KMS-11 (cell line): ENCODE data around the gene RNF214.

Source experiments
- H2AFZ ChIP-seq: fragments of 200-600 bp; sonication (generic); 2 replicates; pipeline ENCODE4 v1.6.1; 2016; ENCODE audit warnings: antibody characterized with exemption, mixed run types, low read depth
- H3K27ac ChIP-seq: fragments of 200-600 bp; sonication (generic); 2 replicates; pipeline ENCODE4 v1.6.1; 2016; ENCODE audit warnings: mild to moderate bottlenecking, mixed run types
- H3K27me3 ChIP-seq: fragments of 200-600 bp; sonication (generic); 2 replicates; pipeline ENCODE4 v1.6.1; 2017; ENCODE audit warnings: mild to moderate bottlenecking, low read depth, mixed run types, moderate library complexity; ENCODE audit not compliant: insufficient read depth
- H3K36me3 ChIP-seq: fragments of 200-600 bp; sonication (generic); 2 replicates; pipeline ENCODE4 v1.6.1; 2017; ENCODE audit warnings: mild to moderate bottlenecking, mixed run types; ENCODE audit not compliant: insufficient read depth
- H3K4me1 ChIP-seq: fragments of 200-600 bp; sonication (generic); 2 replicates; pipeline ENCODE4 v1.6.1; 2016; ENCODE audit warnings: mild to moderate bottlenecking, low read depth, mixed run types; ENCODE audit not compliant: poor library complexity, severe bottlenecking
- H3K4me2 ChIP-seq: fragments of 200-600 bp; sonication (generic); 2 replicates; pipeline ENCODE4 v1.7.0; 2016; ENCODE audit warnings: mild to moderate bottlenecking, mixed run types
- H3K4me3 ChIP-seq: fragments of 200-600 bp; sonication (generic); IDR thresholded peaks from 2 replicates; pipeline ENCODE4 v1.6.1; 2017; ENCODE audit warnings: low read depth, low read length, mixed read lengths; ENCODE audit not compliant: insufficient read depth
- H3K79me2 ChIP-seq: fragments of 200-600 bp; sonication (generic); 2 replicates; pipeline ENCODE4 v1.6.1; 2016; ENCODE audit warnings: low read depth, mixed run types; ENCODE audit not compliant: insufficient read depth
- H3K9ac ChIP-seq: fragments of 200-600 bp; sonication (generic); 2 replicates; pipeline ENCODE4 v1.6.1; 2016; ENCODE audit warnings: mild to moderate bottlenecking, mixed run types
- H4K20me1 ChIP-seq: fragments of 200-600 bp; sonication (generic); 2 replicates; pipeline ENCODE4 v1.6.1; 2016; ENCODE audit warnings: mild to moderate bottlenecking, mixed run types; ENCODE audit not compliant: insufficient read depth
- TF ChIP-seq, protein P1 (sequence below): fragments of 200-600 bp; sonication (generic); conservative IDR thresholded peaks from 2 replicates; pipeline ENCODE4 v1.6.1; 2017; ENCODE audit warnings: low read depth, mild to moderate bottlenecking, antibody characterized with exemption, low read length, moderate library complexity, mixed read lengths

The RNF214 gene

DNA sequence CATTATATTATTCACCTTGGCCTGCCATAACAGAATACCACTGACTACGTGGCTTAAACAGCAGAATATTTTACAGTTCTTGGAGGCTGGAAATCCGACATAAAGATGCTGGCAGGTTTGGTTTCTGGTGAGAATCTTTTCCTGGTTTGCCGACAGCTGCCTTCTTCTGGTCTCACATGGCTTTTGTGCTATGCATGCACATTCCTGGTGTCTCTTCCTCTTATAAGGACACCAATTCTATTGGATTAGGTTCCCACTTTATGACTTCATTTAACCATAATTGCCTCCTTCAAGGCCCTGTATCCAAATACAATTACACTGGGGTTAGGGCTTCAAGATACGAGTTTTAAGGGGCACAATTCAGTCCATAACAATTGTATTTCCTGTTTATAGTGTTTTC, 17.1 kb downstream of the RNF214 start:
- Histone ChIP-seq H3K79me2 (no peaks in the 10 kb centered on the region), H3K9ac (no peak overlapping the region)

DNA sequence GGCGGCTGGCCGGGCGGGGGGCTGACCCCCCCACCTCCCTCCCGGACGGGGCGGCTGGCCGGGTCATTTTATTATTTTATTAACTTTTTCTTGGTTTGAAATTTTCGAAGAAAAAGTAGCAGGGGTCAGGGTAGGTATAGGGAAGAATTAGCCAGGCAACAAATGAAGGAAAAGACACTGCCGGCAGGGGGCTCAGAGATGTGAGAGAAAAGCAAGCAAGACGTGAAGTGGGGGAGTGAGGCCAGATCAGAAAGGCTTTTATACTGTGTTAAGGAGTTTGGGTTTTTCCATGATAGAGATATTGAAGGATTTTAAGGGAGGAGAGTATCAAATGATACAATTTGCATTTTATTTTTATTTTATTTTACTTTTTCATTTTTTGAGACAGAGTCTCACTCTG, 19.0 kb downstream of the RNF214 start:
- no peaks in the 10 kb centered on the region for H3K79me2 ChIP-seq
- H3K4me2 ChIP-seq, result no peak overlapping the region
- TF ChIP-seq, protein P1, sequence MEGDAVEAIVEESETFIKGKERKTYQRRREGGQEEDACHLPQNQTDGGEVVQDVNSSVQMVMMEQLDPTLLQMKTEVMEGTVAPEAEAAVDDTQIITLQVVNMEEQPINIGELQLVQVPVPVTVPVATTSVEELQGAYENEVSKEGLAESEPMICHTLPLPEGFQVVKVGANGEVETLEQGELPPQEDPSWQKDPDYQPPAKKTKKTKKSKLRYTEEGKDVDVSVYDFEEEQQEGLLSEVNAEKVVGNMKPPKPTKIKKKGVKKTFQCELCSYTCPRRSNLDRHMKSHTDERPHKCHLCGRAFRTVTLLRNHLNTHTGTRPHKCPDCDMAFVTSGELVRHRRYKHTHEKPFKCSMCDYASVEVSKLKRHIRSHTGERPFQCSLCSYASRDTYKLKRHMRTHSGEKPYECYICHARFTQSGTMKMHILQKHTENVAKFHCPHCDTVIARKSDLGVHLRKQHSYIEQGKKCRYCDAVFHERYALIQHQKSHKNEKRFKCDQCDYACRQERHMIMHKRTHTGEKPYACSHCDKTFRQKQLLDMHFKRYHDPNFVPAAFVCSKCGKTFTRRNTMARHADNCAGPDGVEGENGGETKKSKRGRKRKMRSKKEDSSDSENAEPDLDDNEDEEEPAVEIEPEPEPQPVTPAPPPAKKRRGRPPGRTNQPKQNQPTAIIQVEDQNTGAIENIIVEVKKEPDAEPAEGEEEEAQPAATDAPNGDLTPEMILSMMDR, result no peak
- H3K27me3 ChIP-seq, result no peaks in the 10 kb centered on the region
- no peaks in the 10 kb centered on the region for H3K36me3 ChIP-seq
- no peak overlapping the region for H3K4me3 ChIP-seq
- no peak overlapping the region for H3K9ac ChIP-seq
- no peaks in the 10 kb centered on the region for H3K4me1 ChIP-seq
- H2AFZ ChIP-seq, result no peak overlapping the region
- H3K27ac ChIP-seq, result no peak overlapping the region
- no peaks in the 10 kb centered on the region for H4K20me1 ChIP-seq

More for the DNA sequence above, 17.1 kb downstream of the RNF214 start:
- TF ChIP-seq, protein P1, result no peak
- H2AFZ ChIP-seq, result no peak overlapping the region
- no peaks in the 10 kb centered on the region for H4K20me1 ChIP-seq
- H3K4me2 ChIP-seq, result no peak overlapping the region
- no peaks in the 10 kb centered on the region for H3K4me1 ChIP-seq
- no peaks in the 10 kb centered on the region for H3K27me3 ChIP-seq
- H3K36me3 ChIP-seq, result no peaks in the 10 kb centered on the region
- no peak overlapping the region for H3K4me3 ChIP-seq
- H3K27ac ChIP-seq, result no peak overlapping the region

DNA sequence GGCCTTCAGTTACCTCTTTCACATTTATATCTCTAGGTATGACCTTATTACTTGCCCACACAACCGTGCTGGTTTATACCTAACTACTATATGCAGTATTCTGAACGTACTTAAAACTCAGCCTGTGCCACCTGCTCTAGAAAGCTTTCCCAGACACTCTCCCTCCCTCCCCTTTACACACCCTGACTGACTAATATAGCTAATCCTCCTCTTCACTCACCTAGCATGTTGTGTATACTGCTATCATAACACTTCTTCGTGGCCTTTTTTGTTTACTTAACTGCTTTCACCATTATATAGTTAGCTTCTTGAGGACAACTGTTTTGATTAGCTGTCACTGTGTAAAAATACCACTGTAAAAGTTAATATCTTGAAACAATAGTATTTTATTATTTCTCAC, 23.5 kb downstream of the RNF214 start:
- TF ChIP-seq, protein P1, result no peak

DNA sequence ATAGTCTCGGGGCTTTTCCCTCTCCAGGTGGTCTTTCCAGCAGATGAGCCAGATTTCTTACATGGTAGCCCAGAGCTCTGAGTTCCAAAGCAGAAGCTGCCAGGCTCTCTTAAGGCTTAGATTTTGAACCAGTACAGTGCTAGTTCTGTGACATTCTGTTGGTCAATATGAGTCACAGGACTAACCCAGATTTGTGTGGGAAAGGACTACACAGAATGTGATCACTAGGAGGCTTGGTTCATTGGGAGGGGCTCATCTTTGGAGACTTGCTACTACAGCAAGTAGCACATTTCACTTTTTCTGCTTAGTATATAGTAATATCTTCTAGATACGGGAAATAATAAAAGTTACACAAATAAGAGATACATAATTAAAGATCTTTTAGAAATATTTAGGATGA, 24.1 kb downstream of the RNF214 start:
- H3K27ac ChIP-seq, result no peak overlapping the region
- H3K79me2 ChIP-seq, result no peaks in the 10 kb centered on the region
- H3K36me3 ChIP-seq, result no peaks in the 10 kb centered on the region
- no peaks in the 10 kb centered on the region for H4K20me1 ChIP-seq
- H3K27me3 ChIP-seq, result no peaks in the 10 kb centered on the region
- TF ChIP-seq, protein P1, result no peak
- H2AFZ ChIP-seq, result no peak overlapping the region
- no peak overlapping the region for H3K4me2 ChIP-seq
- no peak overlapping the region for H3K9ac ChIP-seq
- H3K4me1 ChIP-seq, result peaks cover 6% of the 10 kb centered on the region
- H3K4me3 ChIP-seq, result no peak overlapping the region

More for the DNA sequence above, 23.5 kb downstream of the RNF214 start:
- no peaks in the 10 kb centered on the region for H3K27me3 ChIP-seq
- no peaks in the 10 kb centered on the region for H3K36me3 ChIP-seq
- H4K20me1 ChIP-seq, result no peaks in the 10 kb centered on the region
- H3K27ac ChIP-seq, result no peak overlapping the region
- peaks cover 6% of the 10 kb centered on the region for H3K4me1 ChIP-seq
- H2AFZ ChIP-seq, result no peak overlapping the region
- H3K4me2 ChIP-seq, result no peak overlapping the region
- no peak overlapping the region for H3K4me3 ChIP-seq
- no peak overlapping the region for H3K9ac ChIP-seq
- no peaks in the 10 kb centered on the region for H3K79me2 ChIP-seq
